GM21786 (cell line): Measurements from ENCODE around the gene MACROD2.

Source experiments
- ATAC-seq: cut with Tn5 transposase; IDR thresholded peaks from one replicate; pipeline ENCODE4 v1.9.1; 2021; ENCODE audit not compliant: unreplicated experiment

MACROD2 gene

DNA sequence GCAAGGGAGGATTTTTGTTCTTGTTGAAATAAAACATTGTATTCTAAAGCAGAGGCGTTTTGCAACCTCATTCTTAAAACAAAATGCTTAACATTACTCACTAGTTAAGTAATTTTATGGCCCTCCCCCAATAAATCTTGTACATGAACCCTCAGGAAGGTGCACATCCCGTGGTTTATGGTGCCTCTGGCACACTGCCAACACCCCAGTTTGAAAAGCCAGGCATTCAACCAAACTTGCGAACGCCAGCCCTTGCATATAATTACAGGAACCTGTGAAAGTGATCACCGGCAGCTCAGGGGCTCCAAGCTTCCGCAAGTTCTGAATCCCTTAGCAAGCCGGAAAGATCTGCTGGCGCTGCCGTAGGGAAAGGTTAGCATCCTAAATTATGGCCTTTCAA is 1451.1 kb downstream of the MACROD2 start:
- ATAC-seq: no peak

DNA sequence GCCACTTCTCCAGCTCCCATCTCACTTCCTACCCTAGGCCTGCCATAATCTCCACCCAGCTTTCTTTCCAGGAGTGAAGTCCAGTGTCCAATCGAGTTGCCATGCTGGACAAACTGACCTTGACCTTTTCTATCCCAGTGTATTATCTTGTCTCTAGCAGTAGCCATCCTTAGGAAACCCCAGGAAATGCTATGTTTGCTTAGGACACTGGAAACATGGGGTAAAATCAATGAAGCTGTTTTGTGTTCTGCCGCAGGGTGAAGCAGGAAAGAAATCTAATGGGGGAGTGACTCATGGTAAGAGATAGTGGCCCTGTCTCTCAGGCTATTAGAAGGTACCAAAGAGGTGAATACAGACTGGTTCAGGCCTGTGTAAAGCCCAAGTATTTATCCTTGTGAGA is 1452.2 kb downstream of the MACROD2 start:
- no peak for ATAC-seq

DNA sequence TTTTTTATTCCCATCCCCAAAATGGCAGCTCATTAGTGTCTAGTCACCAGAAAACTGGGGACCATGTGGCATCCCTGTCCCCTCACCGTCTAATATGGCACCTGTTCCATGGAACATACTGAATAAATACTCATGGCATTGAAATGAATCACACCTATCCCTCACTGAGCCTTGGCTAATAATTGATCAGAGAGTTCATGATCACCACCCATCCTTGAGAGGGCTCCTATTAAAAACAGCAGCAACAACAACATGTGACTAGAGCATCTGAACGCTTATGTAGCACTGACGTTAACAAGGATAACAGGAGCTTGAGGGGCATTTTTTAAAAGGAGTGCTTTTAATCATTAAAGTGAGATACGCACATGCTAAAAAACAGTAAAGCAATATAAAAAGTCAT is 1453.7 kb downstream of the MACROD2 start:
- ATAC-seq: no peak

DNA sequence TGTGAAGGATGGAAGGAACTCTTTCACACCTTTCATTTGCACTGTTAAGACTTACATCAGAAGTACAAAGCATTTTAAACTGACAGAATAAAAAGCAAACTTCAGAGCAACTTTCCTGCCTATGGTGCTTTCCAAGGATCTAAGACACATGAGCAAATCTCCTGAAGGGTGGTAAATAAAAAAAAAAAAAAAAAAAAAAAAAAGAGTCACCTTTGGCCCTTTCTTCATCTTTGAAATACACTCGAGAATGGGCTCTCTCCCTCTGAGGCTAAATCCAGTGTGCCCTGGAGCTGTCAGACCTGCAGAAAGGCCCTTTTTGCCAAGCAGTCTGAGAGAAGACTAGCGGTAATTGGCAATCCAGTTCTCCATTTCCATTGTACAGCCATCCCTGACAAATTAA is 1455.9 kb downstream of the MACROD2 start:
- no peak for ATAC-seq

DNA sequence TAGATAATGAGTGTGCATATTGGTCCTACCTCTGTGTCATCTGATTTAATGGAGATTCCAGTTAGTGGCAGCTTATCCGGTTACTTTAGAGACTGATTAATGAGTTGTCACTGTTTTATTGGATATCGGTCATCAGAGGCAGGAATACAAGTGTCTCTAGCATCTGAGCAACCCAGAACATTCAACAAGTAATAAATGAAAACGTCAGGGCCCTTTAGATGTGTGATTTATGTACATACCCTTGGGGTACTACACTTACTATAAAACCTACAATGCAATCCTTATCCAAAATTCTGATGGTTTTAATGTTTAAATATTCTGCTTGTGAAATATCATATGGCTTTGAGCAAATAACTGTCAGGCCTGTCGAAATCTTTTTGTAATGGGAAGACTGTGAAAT is 1460.0 kb downstream of the MACROD2 start:
- ATAC-seq: no peak

DNA sequence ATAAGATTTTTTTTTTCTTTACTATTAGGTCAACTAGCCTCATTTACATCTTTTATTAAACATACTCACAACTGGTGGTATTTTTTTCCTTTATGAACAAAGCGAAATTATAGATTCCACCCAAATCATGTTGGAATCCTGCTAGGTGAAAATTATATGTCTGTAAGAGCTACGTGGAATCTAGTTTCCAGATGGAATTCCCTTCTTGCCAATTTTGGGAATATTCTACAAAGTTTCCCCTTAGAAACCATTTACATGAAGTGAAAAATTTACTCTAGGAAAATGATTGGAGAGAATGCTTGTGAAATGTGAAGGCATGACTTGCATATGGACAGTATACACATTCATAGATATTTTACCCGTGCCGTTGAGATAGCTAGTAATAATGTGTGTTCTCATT is 1466.6 kb downstream of the MACROD2 start:
- ATAC-seq: no peak

DNA sequence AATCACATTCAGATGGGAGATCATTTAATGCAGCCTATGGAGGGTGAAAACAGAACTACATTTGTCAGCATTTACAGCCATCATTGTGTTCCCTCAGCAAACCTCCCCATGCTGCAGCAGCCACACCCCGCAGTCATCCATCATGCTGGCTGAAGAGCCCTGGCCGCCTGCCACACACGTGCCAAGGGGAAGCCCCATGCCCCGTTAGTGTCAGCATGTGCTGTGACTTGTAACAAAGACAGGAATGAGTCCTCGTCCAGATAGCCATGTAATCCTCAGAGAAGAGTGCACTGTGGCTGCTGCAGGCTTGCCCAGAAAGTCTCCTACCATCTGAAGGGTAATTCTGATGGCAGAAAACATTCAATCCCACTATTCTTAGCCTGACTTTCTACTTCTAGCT is 1480.2 kb downstream of the MACROD2 start:
- no peak for ATAC-seq

DNA sequence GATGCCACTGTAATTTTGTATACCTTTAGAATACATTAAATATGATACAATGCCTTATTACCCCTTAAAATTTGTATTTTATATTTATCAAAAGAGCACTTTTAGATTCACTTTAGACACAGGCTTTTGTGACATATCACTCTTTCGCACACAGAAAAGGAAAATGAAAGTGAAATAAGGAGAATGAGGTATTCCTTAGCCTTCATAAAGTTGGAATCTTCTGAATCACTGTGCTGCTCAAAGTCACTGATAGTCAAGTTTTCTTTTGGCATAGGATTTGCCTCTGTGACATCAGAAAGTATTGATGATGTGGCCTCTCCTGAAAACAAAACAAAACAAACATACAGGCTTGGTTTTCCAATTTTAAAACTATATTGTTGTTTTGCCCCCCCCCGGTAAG is 1480.9 kb downstream of the MACROD2 start:
- no peak for ATAC-seq

DNA sequence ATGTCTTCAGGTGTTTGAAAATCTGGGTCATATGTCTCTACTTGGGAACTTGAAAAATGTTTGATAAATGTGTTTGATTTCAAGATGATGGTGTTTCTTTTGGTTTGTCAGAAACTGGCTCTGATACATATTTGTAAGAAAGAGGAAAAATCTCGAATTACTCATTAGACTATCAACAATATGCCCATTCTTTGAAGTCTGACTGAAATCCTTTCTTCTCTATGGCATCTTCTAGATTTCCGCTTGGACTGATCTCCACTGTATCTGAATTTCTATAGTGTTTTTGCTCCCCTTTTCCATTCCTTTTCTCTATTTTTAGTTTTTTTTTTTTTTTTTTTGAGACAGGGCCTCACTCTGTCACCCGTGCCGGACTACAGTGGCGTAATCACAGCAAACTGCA is 1481.5 kb downstream of the MACROD2 start:
- no peak for ATAC-seq

DNA sequence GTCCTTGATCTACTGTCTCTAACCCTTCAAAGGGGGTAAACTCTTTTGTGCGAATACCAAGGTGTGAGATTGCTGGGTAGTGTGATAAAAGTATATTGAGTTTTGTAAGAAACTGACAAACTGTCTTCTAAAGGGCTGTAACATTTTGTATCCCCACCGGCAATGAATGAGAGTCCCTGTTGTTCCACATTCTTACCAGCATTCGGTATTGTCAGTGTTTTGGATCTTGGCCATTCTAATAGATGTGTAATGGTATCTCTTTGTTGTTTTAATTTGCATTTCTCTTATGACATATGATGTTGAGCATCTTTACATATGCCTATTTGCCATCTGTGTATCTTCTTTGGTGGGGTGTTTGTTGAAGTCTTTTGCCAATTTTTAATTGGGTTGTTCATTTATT is 1487.2 kb downstream of the MACROD2 start:
- no peak for ATAC-seq

DNA sequence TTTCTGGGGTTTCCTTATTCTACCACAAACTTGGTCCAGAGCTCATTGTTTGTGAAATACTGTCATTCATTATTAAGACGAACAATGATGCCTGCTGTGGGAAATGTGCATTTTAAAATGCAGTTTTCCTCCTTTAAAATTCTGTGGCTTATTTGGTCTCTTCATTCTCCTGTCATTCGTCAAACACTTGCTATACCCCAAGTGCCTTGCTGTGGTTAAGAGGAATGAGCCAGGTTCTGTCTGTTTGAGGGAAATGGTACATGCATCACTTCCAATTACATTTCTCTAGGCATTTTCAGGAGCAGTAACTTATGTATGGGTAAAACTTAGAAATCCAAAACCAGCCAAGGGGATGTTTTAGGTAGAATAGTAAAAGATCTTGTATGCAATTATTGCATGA is 1490.2 kb downstream of the MACROD2 start:
- ATAC-seq: no peak

DNA sequence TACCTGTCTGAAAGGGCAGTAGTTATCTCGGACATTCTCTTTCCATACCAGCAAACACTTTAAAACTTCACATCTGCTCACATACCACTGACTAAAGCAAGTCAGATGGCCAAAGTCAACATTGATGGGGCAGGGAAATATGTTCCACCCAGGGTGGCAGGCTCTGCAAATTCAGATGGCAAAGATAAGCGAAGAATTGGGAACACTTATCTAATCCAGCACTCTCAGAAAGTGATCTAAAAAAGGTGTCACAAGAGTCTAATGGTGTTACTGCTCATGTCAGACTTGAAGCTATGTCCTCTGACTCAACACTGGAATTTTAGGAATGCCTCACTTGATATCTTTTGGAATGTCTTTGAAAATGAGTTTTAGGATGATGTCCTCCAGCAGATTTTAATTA is 1491.7 kb downstream of the MACROD2 start:
- no peak for ATAC-seq

DNA sequence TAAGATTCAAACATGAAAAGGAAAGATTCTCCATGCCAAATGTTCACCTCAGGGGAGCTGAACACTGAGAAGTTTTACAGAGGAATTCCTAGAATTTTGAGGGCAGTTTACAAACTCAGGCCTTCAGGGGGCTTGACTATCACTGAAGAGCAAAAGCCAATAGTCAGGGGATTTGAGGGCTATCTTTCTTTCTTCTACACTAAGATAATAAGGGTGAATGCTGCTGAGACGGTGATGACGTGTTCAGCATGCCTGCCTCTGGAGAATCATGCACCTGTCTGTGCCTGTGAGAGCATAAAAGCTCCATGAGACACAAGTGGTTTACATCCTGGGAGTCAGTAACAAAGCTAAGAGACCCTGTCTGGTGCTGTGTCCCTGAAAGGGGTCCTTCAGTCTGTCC is 1492.4 kb downstream of the MACROD2 start:
- ATAC-seq: no peak

DNA sequence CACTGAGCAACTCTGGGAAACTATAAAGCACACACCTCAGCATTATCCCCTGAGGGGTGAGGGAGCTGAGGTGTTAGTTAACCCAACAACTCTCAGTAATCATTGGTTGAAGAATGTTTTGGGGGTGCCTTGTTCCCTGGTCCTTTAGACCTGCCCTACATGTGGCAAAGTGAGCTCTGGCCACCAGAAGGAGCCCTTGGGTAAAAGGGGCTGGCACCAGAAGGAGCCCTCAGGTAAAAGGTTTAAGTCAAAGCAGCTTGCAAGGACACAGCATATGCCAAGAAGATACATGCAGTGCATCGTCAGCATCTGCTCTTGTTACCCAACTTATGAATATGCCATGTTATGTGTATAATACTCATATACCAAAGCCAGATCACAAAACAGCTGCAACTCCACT is 1496.3 kb downstream of the MACROD2 start:
- ATAC-seq: no peak

DNA sequence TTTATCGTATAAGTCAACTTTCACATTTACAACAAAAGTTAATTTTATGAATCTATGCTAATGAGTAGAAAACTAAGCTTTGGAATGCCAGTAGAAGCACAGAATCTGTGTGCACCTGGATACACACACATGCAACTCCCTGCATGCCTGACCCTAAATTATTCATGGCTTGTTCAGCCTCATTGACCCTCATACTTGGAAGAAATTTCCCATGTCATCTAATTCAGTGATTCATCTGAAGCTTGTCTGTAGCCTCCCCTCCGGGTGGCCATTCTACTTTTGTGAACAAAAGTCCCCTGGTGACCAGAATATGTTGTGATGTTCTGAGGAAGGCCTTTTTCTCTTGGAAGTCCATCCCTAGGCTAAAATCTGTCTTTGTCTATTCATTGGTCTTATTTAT is 1499.5 kb downstream of the MACROD2 start:
- no peak for ATAC-seq

DNA sequence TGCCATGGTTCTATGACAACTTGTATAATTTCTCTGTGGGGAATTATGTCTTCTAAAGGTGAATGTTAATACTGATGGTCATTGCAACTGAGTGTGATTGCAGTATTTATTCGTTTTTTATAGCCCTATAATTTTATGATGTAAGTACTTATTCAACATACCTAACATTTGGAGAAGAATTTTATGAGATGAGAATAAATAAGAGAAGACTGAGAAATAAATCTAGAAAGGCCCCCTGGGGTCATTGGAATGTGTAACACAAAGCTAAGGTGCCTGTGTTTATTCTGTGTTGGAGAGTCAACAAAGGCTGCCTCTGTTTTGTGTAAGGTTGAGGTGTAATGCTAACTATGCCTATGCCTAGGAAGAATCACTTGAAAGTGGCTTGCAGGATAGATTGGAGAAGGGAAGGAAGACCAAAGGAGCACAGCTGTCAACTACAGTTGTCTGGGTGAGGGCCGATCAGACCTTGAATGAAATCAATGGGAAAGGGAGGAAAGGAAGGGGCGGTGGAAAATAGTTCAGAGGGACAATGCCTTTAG is 1501.3 kb downstream of the MACROD2 start:
- ATAC-seq: no peak

DNA sequence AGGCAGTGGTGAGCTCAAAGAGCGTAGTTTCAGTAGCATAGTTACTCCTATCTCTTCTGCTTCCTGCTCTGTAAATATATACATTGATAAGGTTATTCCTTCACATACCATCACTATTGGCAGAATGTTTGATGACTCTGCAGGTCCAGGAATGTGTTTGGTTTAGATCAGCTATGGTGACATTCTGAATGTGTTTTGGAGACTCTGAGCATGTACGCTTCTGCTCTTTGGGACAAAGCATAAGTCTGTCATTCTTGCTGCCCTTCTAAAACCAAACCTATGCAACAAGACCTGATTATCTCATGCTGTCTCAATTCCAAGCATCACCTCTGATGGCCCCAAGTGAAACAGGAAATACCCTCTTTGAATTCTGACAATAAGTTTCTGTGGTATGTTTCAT is 1503.6 kb downstream of the MACROD2 start:
- no peak for ATAC-seq

DNA sequence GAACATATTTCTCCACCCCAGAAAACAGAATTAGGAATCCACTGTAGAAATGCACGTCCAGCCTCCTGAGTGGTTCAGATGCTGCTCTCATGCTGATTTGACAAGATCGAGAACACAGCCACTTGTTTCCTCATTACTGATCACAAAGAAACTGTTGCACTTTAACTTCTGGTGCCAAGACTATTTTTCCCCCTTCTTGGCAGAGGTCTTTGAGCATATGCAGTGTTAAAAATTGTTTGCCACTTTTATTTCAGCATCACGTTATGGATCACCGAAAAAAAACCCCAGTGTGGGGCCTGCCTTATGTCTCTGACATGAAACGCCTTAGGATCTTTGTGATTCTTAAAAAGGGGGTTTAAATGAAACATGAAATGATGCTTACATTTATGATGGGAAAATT is 1511.0 kb downstream of the MACROD2 start:
- no peak for ATAC-seq

DNA sequence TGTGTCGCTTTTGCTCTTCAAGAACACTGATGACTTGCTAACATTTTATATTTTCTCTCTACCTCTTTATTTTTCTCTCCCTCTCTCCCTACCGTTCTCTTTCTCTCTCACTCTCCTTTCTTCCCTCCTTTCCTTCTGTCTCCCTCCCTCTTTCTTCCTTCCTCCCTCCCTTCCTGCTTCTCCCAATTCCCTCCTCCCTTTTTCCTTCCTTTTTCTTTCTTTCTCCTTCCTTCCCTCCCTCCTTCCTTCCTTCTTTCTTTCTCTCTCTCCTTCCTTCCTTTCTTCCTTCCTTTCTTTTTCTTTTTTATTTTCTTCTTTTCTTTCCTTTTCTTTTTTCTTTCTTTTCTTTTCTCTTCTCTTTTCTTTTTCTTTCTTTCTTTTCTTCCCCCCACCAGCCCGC is 1511.8 kb downstream of the MACROD2 start:
- no peak for ATAC-seq

DNA sequence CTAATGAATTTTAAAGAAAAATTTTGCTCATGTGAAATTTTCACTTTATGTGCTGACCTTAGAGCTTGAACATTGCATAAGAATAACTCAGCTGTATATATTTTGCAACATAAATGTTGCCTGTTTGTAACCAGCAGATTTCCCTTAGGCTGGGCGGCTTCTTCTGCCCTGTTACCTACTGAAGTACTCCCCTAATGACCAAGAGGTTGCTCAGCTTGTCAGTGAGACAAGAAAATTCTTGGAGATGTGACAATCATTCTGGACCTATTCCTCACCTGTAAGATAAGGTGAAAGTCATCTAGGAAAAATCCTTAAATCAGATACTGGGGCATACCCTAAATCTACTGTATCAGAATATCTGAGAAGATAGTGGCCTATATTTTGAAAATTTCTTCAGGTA is 1516.2 kb downstream of the MACROD2 start:
- ATAC-seq: no peak

DNA sequence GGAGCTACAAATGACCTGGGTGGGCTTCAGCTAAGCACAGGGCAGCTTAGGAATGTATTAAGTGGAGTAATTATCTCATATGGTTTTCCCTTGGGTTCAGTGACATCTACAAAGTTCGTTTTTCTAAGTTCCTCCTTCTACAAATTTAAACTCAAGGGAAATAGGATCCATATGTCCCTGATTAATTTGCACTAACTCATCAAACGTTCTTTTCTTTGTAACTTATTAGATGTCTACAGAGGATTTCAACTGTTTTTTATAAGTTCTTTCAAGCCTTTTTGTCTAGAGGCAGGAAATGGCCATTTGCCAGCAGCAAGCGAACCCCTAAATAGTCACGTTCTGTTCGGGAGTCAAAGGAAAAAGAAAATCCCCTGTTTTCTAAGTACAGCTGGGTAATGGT is 1517.6 kb downstream of the MACROD2 start:
- no peak for ATAC-seq

DNA sequence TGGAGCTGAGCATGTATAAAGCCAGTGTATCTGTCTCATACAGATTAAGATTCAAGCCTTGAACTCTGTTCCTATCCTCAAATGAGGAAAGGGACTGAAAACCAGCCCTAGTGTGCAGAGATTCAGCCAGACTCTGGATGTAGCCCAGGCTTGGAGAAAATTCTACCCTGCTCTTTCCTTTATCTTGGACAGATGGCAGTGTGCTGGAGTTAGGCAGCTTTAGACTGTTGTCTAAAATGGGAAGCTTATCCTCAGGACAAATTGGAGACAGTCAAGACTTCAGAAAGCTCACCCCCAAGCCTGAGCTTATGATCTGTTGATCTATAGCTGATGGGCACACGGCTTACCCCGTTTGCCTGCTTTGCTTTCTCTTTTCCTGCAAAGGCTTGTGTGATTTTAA is 1520.4 kb downstream of the MACROD2 start:
- ATAC-seq: no peak

DNA sequence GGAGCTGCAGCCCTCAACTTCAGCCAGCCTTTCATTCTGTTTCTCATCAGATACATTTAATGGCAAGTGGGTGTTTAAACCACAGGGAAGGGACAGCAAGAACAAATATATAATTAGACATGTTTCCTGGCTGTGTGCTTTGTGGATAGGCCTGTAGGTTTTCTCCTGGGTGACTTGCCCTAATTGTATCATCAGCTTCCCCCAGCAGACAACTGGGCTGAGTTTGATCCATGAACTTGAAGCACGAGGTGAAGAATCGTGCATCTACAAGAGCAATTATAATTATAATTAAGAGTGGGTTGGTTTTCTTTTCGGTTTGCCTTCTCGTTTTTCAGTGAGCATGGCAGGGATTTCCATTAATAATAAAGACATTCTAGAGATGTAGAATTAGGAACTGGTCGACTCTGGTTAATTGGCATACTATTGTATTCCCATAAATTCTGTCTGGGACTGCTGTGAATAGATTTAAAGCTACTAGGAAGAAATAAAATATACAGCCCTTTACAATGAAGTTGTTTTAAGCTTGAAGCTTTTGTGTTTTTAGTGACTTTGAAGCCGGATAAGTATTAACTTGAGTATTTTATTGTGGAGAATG is 1525.7 kb downstream of the MACROD2 start:
- ATAC-seq: no peak

DNA sequence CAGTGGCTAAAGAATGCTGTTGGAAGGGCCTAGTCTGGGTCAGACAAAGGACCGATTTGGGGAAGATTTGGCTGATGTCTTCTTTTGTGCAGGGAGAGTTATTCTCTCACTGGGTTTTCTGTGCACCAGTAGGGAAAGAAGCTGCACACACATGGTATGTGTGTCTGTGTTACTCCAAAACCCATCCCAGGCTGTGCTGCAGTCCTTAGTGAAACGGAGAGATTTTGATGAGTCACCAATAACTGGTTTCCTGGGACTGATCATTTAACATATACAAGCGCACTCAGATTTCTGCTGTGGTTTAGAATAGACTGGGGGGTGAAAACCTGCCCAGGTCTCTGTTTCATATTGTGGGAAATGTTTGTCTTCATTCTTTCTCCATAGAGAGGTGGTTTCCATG is 1528.1 kb downstream of the MACROD2 start:
- ATAC-seq: no peak
